ENCODE measurements around the gene AIM2. TPM values are rescaled to one million over a fixed set of nuclear protein-coding genes. Genes with fewer than 3 reads are reported as not detected.
"Not testable (repeated sequence)": the region's sequence is repeated elsewhere in the genome, so short reads cannot be mapped to it uniquely, and the experiment has no call there.

Gene AIM2
- total RNA-seq, 4 donors from 2014 or later = 1.5 to 170 (median 6.4) TPM

- H3K27me3 ChIP-seq = no peaks in the 10 kb centered on the region
- no peaks in the 10 kb centered on the region for H3K9me3 ChIP-seq
- no peaks in the 10 kb centered on the region for H3K36me3 ChIP-seq
- H3K4me1 ChIP-seq = no peaks in the 10 kb centered on the region
- H3K27ac ChIP-seq = no peak overlapping the region
- no peak for TF ChIP-seq CTCF (IDR thresholded peaks at IDR 0.05)
- TF ChIP-seq POLR2A (IDR thresholded peaks at IDR 0.05) = no peak
- DNase-seq = no peak
- no peak overlapping the region for H3K4me3 ChIP-seq
Measured at GRCh38 chr1:159113596-159114433, 37.2 kb upstream of the AIM2 start.

GRCh38 chr1:159103021-159103420 lies 26.5 kb upstream of the AIM2 start:
- H3K4me3 ChIP-seq, H3K9me3 ChIP-seq, DNase-seq, H3K36me3 ChIP-seq, H3K27me3 ChIP-seq, H3K4me1 ChIP-seq, H3K27ac ChIP-seq: not testable (repeated sequence)

GRCh38 chr1:159100589-159100988 lies 24.0 kb upstream of the AIM2 start:
- Histone ChIP-seq H3K36me3 (no peaks in the 10 kb centered on the region), H3K9me3 (no peaks in the 10 kb centered on the region), H3K27me3 (no peaks in the 10 kb centered on the region), H3K27ac (no peak overlapping the region), H3K4me3 (no peak overlapping the region), H3K4me1 (no peaks in the 10 kb centered on the region)
- DNase-seq = no peak
- TF ChIP-seq CTCF (IDR thresholded peaks at IDR 0.05) (no peak), POLR2A (IDR thresholded peaks at IDR 0.05) (no peak)

- Histone ChIP-seq H3K27me3 (no peaks in the 10 kb centered on the region), H3K4me3 (no peak overlapping the region), H3K4me1 (no peaks in the 10 kb centered on the region), H3K36me3 (no peaks in the 10 kb centered on the region), H3K9me3 (no peaks in the 10 kb centered on the region), H3K27ac (no peak overlapping the region)
- TF ChIP-seq POLR2A (IDR thresholded peaks at IDR 0.05) (no peak), CTCF (IDR thresholded peaks at IDR 0.05) (no peak)
- no peak for DNase-seq
Measured at GRCh38 chr1:159098596-159098995, 22.0 kb upstream of the AIM2 start.

- Histone ChIP-seq H3K9me3 (no peaks in the 10 kb centered on the region), H3K4me1 (no peaks in the 10 kb centered on the region), H3K27ac (no peak overlapping the region), H3K27me3 (no peaks in the 10 kb centered on the region), H3K36me3 (no peaks in the 10 kb centered on the region), H3K4me3 (no peak overlapping the region)
- no peak for DNase-seq
- TF ChIP-seq CTCF (IDR thresholded peaks at IDR 0.05) = no peak
- TF ChIP-seq POLR2A (IDR thresholded peaks at IDR 0.05) = no peak
Measured at GRCh38 chr1:159092036-159092760, 15.6 kb upstream of the AIM2 start.

GRCh38 chr1:159091607-159092031 lies 15.1 kb upstream of the AIM2 start:
- Histone ChIP-seq H3K27ac (no peak overlapping the region), H3K9me3 (no peaks in the 10 kb centered on the region), H3K4me3 (no peak overlapping the region), H3K27me3 (no peaks in the 10 kb centered on the region), H3K36me3 (no peaks in the 10 kb centered on the region), H3K4me1 (no peaks in the 10 kb centered on the region)
- TF ChIP-seq POLR2A (IDR thresholded peaks at IDR 0.05) = no peak
- no peak for TF ChIP-seq CTCF (IDR thresholded peaks at IDR 0.05)
- DNase-seq = no peak

Measured in Peyer's patch (tissue), 4 donors.